Measurements from ENCODE around the gene CYP26A1.

The CYP26A1 gene

DNA sequence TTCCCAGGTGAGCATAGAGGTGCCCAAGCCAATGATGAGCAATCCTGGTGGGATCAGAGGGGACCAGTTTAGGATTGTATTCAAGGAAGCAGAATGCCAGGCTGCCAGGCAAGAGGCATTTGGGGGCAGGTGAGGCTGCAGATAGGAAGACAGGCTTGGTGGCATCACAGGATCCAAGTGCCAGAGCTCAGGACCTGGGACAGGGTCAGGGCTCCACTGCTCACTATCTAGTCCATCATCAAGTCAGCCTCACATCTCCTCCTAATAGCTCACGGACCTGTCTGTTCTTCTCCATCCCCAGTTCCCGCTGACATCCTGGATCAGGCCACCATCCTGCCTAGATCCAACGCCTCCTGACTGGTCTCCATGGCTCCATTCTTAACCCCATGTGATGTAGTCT, 47.6 kb downstream of the CYP26A1 start:
- TF ChIP-seq, protein P1, sequence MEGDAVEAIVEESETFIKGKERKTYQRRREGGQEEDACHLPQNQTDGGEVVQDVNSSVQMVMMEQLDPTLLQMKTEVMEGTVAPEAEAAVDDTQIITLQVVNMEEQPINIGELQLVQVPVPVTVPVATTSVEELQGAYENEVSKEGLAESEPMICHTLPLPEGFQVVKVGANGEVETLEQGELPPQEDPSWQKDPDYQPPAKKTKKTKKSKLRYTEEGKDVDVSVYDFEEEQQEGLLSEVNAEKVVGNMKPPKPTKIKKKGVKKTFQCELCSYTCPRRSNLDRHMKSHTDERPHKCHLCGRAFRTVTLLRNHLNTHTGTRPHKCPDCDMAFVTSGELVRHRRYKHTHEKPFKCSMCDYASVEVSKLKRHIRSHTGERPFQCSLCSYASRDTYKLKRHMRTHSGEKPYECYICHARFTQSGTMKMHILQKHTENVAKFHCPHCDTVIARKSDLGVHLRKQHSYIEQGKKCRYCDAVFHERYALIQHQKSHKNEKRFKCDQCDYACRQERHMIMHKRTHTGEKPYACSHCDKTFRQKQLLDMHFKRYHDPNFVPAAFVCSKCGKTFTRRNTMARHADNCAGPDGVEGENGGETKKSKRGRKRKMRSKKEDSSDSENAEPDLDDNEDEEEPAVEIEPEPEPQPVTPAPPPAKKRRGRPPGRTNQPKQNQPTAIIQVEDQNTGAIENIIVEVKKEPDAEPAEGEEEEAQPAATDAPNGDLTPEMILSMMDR (IDR thresholded peaks at IDR 0.05; ENCODE audit: insufficient read depth, low read depth, low read length, missing control alignments) = no peak
- no peak overlapping the region for H3K4me3 ChIP-seq (ENCODE audit: low read depth, low read length)

GRCh38 chr10:93123766-93124165, 50.1 kb downstream of the CYP26A1 start:
- peak; percentile 30 for DNase-seq (ENCODE audit: low read depth)
- TF ChIP-seq, protein P1 (IDR thresholded peaks at IDR 0.05; ENCODE audit: insufficient read depth, low read depth, low read length, missing control alignments) = no peak

More for the DNA sequence above, 47.6 kb downstream of the CYP26A1 start:
- DNase-seq (ENCODE audit: low read depth) = no peak

DNA sequence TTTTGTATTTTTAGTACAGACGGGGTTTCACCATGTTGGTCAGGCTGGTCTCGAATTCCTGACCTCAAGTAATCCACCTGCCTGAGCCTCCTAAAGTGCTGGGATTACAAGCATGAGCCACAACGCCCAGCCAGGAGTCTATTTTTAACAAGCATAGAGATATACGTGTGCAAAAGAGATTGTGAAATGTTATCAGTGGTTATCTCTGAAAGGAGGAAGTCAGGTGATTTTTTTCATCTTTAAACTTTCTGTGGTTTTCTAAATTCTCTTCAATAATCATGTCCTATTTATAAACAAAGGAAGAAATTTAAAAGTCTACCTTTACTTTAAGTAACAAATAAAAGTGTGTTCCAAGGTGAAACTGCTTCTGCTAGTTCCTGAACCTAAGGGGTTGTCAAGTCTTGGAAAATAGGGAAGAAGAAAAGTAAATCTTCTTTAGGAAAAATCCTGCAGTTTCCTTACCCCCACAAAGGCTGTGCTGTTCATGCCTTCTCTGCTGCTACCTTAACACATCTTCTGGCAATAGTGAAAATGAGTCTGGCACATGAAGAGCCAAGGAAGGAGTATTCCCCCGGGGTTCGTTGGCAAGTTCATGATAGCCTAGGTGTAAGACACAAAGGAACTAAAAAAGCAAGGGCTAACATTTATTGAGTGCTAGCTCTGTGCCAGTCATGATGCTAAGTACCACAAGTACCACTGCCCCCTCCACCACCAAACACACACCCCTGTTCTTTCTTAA, 51.1 kb downstream of the CYP26A1 start:
- TF ChIP-seq, protein P1 (IDR thresholded peaks at IDR 0.05; ENCODE audit: insufficient read depth, low read depth, low read length, missing control alignments) = no peak
- H3K4me3 ChIP-seq (ENCODE audit: low read depth, low read length) = no peak overlapping the region
- DNase-seq (ENCODE audit: low read depth) = peak; percentile 64

More at GRCh38 chr10:93123766-93124165, 50.1 kb downstream of the CYP26A1 start:
- no peak overlapping the region for H3K4me3 ChIP-seq (ENCODE audit: low read depth, low read length)

GRCh38 chr10:93125966-93126365, 52.3 kb downstream of the CYP26A1 start:
- TF ChIP-seq, protein P1 (IDR thresholded peaks at IDR 0.05; ENCODE audit: insufficient read depth, low read depth, low read length, missing control alignments) = no peak
- no peak overlapping the region for H3K4me3 ChIP-seq (ENCODE audit: low read depth, low read length)
- no peak for DNase-seq (ENCODE audit: low read depth)

DNA sequence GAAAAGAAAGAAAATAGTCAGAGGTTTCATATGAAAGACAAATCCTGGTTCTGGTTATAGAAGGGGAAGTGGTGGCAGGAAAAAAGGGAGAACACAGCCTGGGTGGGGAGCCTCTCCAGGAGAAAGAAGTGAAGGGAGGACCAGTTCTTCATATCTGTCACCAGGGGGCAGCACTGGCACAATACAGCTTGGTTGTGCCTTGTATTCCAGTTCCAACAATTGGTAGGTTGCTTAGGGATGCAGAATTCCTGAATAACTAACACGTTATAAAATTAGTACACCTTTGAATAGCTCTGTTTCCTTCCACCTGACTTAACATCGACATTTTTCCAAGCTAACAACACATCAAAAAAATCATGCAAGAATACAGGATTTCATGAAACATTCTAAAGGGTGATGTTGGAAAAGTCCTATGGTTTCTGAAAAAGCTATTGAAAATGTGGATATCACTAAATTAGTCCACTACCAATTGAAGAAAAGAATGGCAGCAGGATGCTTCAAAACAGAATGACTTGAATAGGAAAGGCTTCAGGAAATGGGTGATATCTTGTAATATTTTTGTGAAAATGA, 52.9 kb downstream of the CYP26A1 start:
- DNase-seq (ENCODE audit: low read depth) = no peak
- TF ChIP-seq, protein P1 (IDR thresholded peaks at IDR 0.05; ENCODE audit: insufficient read depth, low read depth, low read length, missing control alignments) = peak; percentile 29
- no peak overlapping the region for H3K4me3 ChIP-seq (ENCODE audit: low read depth, low read length)
